Measurements from ENCODE around the gene HYAL2. TPM values are rescaled to one million over a fixed set of nuclear protein-coding genes. Genes with fewer than 3 reads are reported as not detected.
A peak's percentile ranks its signal among the peaks of the same experiment; 100 is the strongest.

Gene HYAL2
- total RNA-seq, 4 donors from 2014 or later, result 112 to 289 (median 166) TPM

- Histone ChIP-seq H3K4me1 (peaks cover 16 to 27% of the 10 kb centered on the region in 2 donors), H3K27ac (peak within 1 kb of the TSS; percentile 89 to 93), H3K9me3 (no peaks in the 10 kb centered on the region), H3K4me3 (peak within 1 kb of the TSS; percentile 67 to 91), H3K36me3 (no peaks in the 10 kb centered on the region), H3K27me3 (no peaks in the 10 kb centered on the region)
- TF ChIP-seq POLR2A (IDR thresholded peaks at IDR 0.05) (peak; percentile 56 to 71), CTCF (IDR thresholded peaks at IDR 0.05) (peak in 1 of 4 experiments; percentile 31)
- intact Hi-C loops (cut with DNase I; ENCODE audit: low total_unique reads), result no loop called here
- DNase-seq, result peak; percentile 95 to 99
Observed at GRCh38 chr3:50358911-50359759, 36.6 kb upstream of the HYAL2 start, which contains the start of gene TMEM115. Gene TMEM115, minus strand, starts transcription at chr3:50359521. Its CDS starts 458 bp downstream, at chr3:50359063.

GRCh38 chr3:50358355-50358910 is 35.9 kb upstream of the HYAL2 start:
- Histone ChIP-seq H3K27me3 (no peaks in the 10 kb centered on the region), H3K4me3 (peak overlapping the region; percentile 67 to 91), H3K9me3 (no peaks in the 10 kb centered on the region), H3K27ac (peak overlapping the region; percentile 89 to 93), H3K4me1 (peaks cover 16 to 27% of the 10 kb centered on the region in 2 donors), H3K36me3 (no peaks in the 10 kb centered on the region)
- intact Hi-C loops (cut with DNase I; ENCODE audit: low total_unique reads), result no loop called here
- TF ChIP-seq CTCF (IDR thresholded peaks at IDR 0.05) (no peak), POLR2A (IDR thresholded peaks at IDR 0.05) (no peak)
- no peak for DNase-seq

GRCh38 chr3:50357481-50357880 is 34.9 kb upstream of the HYAL2 start:
- peaks cover 16 to 27% of the 10 kb centered on the region in 2 donors for H3K4me1 ChIP-seq

GRCh38 chr3:50356553-50356952 is 34.0 kb upstream of the HYAL2 start:
- intact Hi-C loops (cut with DNase I; ENCODE audit: low total_unique reads), result no loop called here
- DNase-seq, result no peak
- Histone ChIP-seq H3K36me3 (no peaks in the 10 kb centered on the region), H3K27me3 (no peaks in the 10 kb centered on the region), H3K4me3 (peak overlapping the region in 1 of 2 donors; percentile 67), H3K4me1 (peaks cover 16 to 31% of the 10 kb centered on the region in 2 donors), H3K27ac (no peak overlapping the region), H3K9me3 (no peaks in the 10 kb centered on the region)
- no peak for TF ChIP-seq POLR2A (IDR thresholded peaks at IDR 0.05)
- TF ChIP-seq CTCF (IDR thresholded peaks at IDR 0.05), result no peak

More at GRCh38 chr3:50357481-50357880, 34.9 kb upstream of the HYAL2 start:
- no peaks in the 10 kb centered on the region for H3K27me3 ChIP-seq
- H3K27ac ChIP-seq, result peak overlapping the region; percentile 8 to 93
- no peaks in the 10 kb centered on the region for H3K36me3 ChIP-seq
- TF ChIP-seq POLR2A (IDR thresholded peaks at IDR 0.05) (no peak), CTCF (IDR thresholded peaks at IDR 0.05) (no peak)
- no peak for DNase-seq
- peak overlapping the region; percentile 67 to 91 for H3K4me3 ChIP-seq
- intact Hi-C loops (cut with DNase I; ENCODE audit: low total_unique reads), result no loop called here
- no peaks in the 10 kb centered on the region for H3K9me3 ChIP-seq

Data from uterus (tissue), 4 donors.